Sigmoid colon (tissue), 4 donors: ENCODE results near the gene ARF6.

Experiments used
- CTCF ChIP-seq, 4 experiments: fragments of 450-650 bp in 3 of 4; fragments of 200-600 bp in 1 of 4; IDR thresholded peaks; one replicate each; pipeline ENCODE4 v1.5.1; 2016 to 2019; ENCODE audit warnings: antibody characterized with exemption in 4 of 4, mild to moderate bottlenecking in 3 of 4, moderate library complexity in 2 of 4
- EP300 ChIP-seq, 4 donors: sonication (generic); formaldehyde crosslinking; IDR thresholded peaks; one replicate each; pipeline ENCODE4 v1.6.1; 2017; ENCODE audit warnings: antibody characterized with exemption in 4 of 4
- POLR2A ChIP-seq, 2 donors: fragments of 450-650 bp; IDR thresholded peaks; one replicate each; pipeline ENCODE4 v1.6.1; 2016; ENCODE audit warnings: antibody characterized with exemption in 2 of 2, mild to moderate bottlenecking in 2 of 2, moderate library complexity in 2 of 2
- POLR2AphosphoS5 ChIP-seq, 4 donors: sonication (generic); formaldehyde crosslinking; IDR thresholded peaks; one replicate each; pipeline ENCODE4 v1.6.1; 2017; ENCODE audit warnings: antibody characterized with exemption in 4 of 4

- TF ChIP-seq CTCF (IDR thresholded peaks at IDR 0.05): no peak
- no peak for TF ChIP-seq POLR2AphosphoS5 (IDR thresholded peaks at IDR 0.05)
- TF ChIP-seq POLR2A (IDR thresholded peaks at IDR 0.05): no peak
- no peak for TF ChIP-seq EP300 (IDR thresholded peaks at IDR 0.05)
These were observed 35.1 kb downstream of the ARF6 start for GRCh38 chr14:49928015-49928414.
